GM12891 (cell line): Measurements from ENCODE around the gene TNS3.

ENCODE experiments used
- POLR2A ChIP-seq: IDR thresholded peaks from 2 replicates; pipeline ENCODE4 v1.6.1; 2011; ENCODE audit warnings: low read depth, low read length, control low read depth
- POLR2AphosphoS5 ChIP-seq: IDR thresholded peaks from 2 replicates; pipeline ENCODE4 v1.6.1; 2011; ENCODE audit warnings: low read depth, low read length, control low read depth

DNA sequence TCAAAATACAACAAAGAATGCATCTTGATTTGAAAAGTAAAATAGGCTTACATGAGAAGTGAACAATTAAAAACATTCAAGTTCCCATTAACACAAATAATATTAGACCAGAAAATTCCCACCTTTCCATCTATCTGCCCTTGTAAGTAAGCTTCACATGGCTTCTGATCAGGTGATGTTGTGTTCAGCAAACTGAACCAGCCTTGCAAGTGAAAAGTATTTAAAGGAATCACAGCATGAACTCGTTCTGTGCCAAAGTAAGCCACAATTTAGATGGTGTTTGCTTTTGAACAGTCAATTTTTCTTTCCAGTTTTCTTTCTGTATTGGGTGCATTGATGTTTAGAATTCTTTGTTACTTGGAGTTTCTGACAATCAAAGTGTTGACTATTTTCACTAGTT, 347.9 kb downstream of the TNS3 start:
- TF ChIP-seq POLR2AphosphoS5 (no peak), POLR2A (no peak)
